WTC11 (cell line): ENCODE results near the gene LYRM4. TPM values are rescaled to one million over a fixed set of nuclear protein-coding genes. Genes with fewer than 3 reads are reported as not detected.

Source experiments
- ATAC-seq: fragments of 200-7000 bp; cut with Tn5 transposase; 2 replicates; pipeline ENCODE4 v1.10.0; 2021; ENCODE audit warnings: mild to moderate bottlenecking, moderate library complexity
- CTCF ChIA-PET: fragments of 300-600 bp; sonication (Branson Sonifier 250); formaldehyde crosslinking; loops from one replicate; lab custom pipeline; 2021; ENCODE audit warnings: antibody characterized with exemption; lab: Charles Lee
- POLR2A ChIA-PET: fragments of 350-600 bp; sonication (Branson Sonifier 250); formaldehyde crosslinking; loops from one replicate; lab custom pipeline; 2021; ENCODE audit warnings: antibody characterized with exemption; lab: Charles Lee
- DNase-seq: peaks from one replicate; pipeline ENCODE4 v3.0.0; 2021; ENCODE audit warnings: low spot score
- H3K27ac Mint-ChIP-seq: 2 replicates; pipeline ENCODE4 v1.8.0; 2021; ENCODE audit warnings: mixed read lengths
- H3K27me3 Mint-ChIP-seq: 2 replicates; pipeline ENCODE4 v1.8.0; 2021; ENCODE audit warnings: low read depth, mild to moderate bottlenecking, moderate library complexity, mixed read lengths
- H3K36me3 Mint-ChIP-seq: 2 replicates; pipeline ENCODE4 v1.8.0; 2021; ENCODE audit warnings: mixed read lengths
- H3K4me1 Mint-ChIP-seq: 2 replicates; pipeline ENCODE4 v1.8.0; 2022; ENCODE audit warnings: mixed read lengths
- H3K4me3 Mint-ChIP-seq: 2 replicates; pipeline ENCODE4 v1.8.0; 2021; ENCODE audit warnings: mild to moderate bottlenecking, moderate library complexity, mixed read lengths
- H3K9me3 Mint-ChIP-seq: 2 replicates; pipeline ENCODE4 v1.8.0; 2021; ENCODE audit warnings: mixed read lengths
- ATF2 ChIP-seq: sonication (generic); formaldehyde crosslinking; IDR thresholded peaks from 2 replicates; pipeline ENCODE4 v1.8.1; 2022; ENCODE audit warnings: low read depth, missing genetic modification reagents, borderline replicate concordance
- EMX1 ChIP-seq: fragments of 250-450 bp; sonication (Bioruptor Pico); IDR thresholded peaks from 2 replicates; pipeline ENCODE4 v1.8.0; 2021; ENCODE audit warnings: mild to moderate bottlenecking
- FOXP1 ChIP-seq: sonication (generic); formaldehyde crosslinking; IDR thresholded peaks from 2 replicates; pipeline ENCODE4 v1.8.0; 2022; ENCODE audit warnings: missing genetic modification reagents, mild to moderate bottlenecking, moderate library complexity, borderline replicate concordance
- IRF1 ChIP-seq: sonication (generic); formaldehyde crosslinking; IDR thresholded peaks from 2 replicates; pipeline ENCODE4 v1.8.0; 2023; ENCODE audit warnings: missing genetic modification reagents
- IRF2 ChIP-seq: sonication (generic); formaldehyde crosslinking; IDR thresholded peaks from 2 replicates; pipeline ENCODE4 v1.8.0; 2022; ENCODE audit warnings: low read depth, missing genetic modification reagents, borderline replicate concordance
- NFYB ChIP-seq: sonication (generic); formaldehyde crosslinking; conservative IDR thresholded peaks from 2 replicates; pipeline ENCODE4 v1.8.0; 2022; ENCODE audit warnings: low read depth, missing genetic modification reagents
- NR2C2 ChIP-seq: sonication (generic); formaldehyde crosslinking; IDR thresholded peaks from 2 replicates; pipeline ENCODE4 v1.8.0; 2022; ENCODE audit warnings: mild to moderate bottlenecking, missing genetic modification reagents
- RORB ChIP-seq: fragments of 250-450 bp; sonication (Bioruptor Pico); IDR thresholded peaks from 2 replicates; pipeline ENCODE4 v1.9.0; 2021; ENCODE audit warnings: mild to moderate bottlenecking
- SOX15 ChIP-seq: fragments of 250-450 bp; sonication (Bioruptor Pico); IDR thresholded peaks from 2 replicates; pipeline ENCODE4 v1.9.0; 2021; ENCODE audit warnings: mild to moderate bottlenecking
- SP1 ChIP-seq: sonication (generic); formaldehyde crosslinking; conservative IDR thresholded peaks from 2 replicates; pipeline ENCODE4 v1.8.1; 2022; ENCODE audit warnings: missing genetic modification reagents
- TEAD4 ChIP-seq: sonication (generic); formaldehyde crosslinking; IDR thresholded peaks from 2 replicates; pipeline ENCODE4 v1.8.0; 2022; ENCODE audit warnings: mild to moderate bottlenecking, missing genetic modification reagents
- USF2 ChIP-seq: sonication (generic); formaldehyde crosslinking; IDR thresholded peaks from 2 replicates; pipeline ENCODE4 v1.8.1; 2023; ENCODE audit warnings: mild to moderate bottlenecking, missing genetic modification reagents, moderate library complexity
- ZBTB21 ChIP-seq: sonication (generic); formaldehyde crosslinking; IDR thresholded peaks from 2 replicates; pipeline ENCODE4 v1.8.1; 2023; ENCODE audit warnings: mild to moderate bottlenecking, missing genetic modification reagents, borderline replicate concordance
- ZBTB43 ChIP-seq: sonication (generic); formaldehyde crosslinking; IDR thresholded peaks from 2 replicates; pipeline ENCODE4 v1.8.1; 2023; ENCODE audit warnings: mild to moderate bottlenecking, missing genetic modification reagents
- ZNF138 ChIP-seq: sonication (generic); formaldehyde crosslinking; conservative IDR thresholded peaks from 2 replicates; pipeline ENCODE4 v1.8.1; 2022; ENCODE audit warnings: mild to moderate bottlenecking, moderate library complexity, missing genetic modification reagents
- ZNF317 ChIP-seq: sonication (generic); formaldehyde crosslinking; IDR thresholded peaks from 2 replicates; pipeline ENCODE4 v1.8.1; 2023; ENCODE audit warnings: low read depth, mild to moderate bottlenecking, moderate library complexity, missing genetic modification reagents, borderline replicate concordance
- ZNF396 ChIP-seq: fragments of 250-450 bp; sonication (Bioruptor Pico); IDR thresholded peaks from 2 replicates; pipeline ENCODE4 v1.8.0; 2021; ENCODE audit warnings: mild to moderate bottlenecking, moderate library complexity, borderline replicate concordance
- total RNA-seq: library from RNA; stranded (reverse); gene quantifications from 3 replicates; pipeline ENCODE4 v1.2.3, GENCODE V29; 2021
- TF ChIP-seq, protein P1 (sequence below): sonication (generic); formaldehyde crosslinking; conservative IDR thresholded peaks from 2 replicates; pipeline ENCODE4 v1.8.1; 2023; ENCODE audit warnings: mild to moderate bottlenecking, low read depth, missing genetic modification reagents, moderate library complexity
- TF ChIP-seq, protein P2 (sequence below): fragments of 250-450 bp; sonication (Bioruptor Pico); IDR thresholded peaks from 2 replicates; pipeline ENCODE4 v1.9.0; 2021; ENCODE audit warnings: mild to moderate bottlenecking
- TF ChIP-seq, protein P3 (sequence below): sonication (generic); formaldehyde crosslinking; IDR thresholded peaks from 2 replicates; pipeline ENCODE4 v1.8.0; 2022; ENCODE audit warnings: mild to moderate bottlenecking, missing genetic modification reagents

Gene LYRM4
- total RNA-seq, 1 experiment from 2014 or later: 49.7 TPM

- TF ChIP-seq ZNF396 (no peak), ZBTB43 (CRISPR knock-in tag) (no peak), IRF2 (CRISPR knock-in tag) (no peak), NFYB (CRISPR knock-in tag) (no peak), FOXP1 (no peak), SP1 (CRISPR knock-in tag) (no peak), IRF1 (CRISPR knock-in tag) (no peak), ATF2 (CRISPR knock-in tag) (no peak)
- TF ChIP-seq, protein P1, sequence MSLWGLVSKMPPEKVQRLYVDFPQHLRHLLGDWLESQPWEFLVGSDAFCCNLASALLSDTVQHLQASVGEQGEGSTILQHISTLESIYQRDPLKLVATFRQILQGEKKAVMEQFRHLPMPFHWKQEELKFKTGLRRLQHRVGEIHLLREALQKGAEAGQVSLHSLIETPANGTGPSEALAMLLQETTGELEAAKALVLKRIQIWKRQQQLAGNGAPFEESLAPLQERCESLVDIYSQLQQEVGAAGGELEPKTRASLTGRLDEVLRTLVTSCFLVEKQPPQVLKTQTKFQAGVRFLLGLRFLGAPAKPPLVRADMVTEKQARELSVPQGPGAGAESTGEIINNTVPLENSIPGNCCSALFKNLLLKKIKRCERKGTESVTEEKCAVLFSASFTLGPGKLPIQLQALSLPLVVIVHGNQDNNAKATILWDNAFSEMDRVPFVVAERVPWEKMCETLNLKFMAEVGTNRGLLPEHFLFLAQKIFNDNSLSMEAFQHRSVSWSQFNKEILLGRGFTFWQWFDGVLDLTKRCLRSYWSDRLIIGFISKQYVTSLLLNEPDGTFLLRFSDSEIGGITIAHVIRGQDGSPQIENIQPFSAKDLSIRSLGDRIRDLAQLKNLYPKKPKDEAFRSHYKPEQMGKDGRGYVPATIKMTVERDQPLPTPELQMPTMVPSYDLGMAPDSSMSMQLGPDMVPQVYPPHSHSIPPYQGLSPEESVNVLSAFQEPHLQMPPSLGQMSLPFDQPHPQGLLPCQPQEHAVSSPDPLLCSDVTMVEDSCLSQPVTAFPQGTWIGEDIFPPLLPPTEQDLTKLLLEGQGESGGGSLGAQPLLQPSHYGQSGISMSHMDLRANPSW: no peak
- TF ChIP-seq, protein P2, sequence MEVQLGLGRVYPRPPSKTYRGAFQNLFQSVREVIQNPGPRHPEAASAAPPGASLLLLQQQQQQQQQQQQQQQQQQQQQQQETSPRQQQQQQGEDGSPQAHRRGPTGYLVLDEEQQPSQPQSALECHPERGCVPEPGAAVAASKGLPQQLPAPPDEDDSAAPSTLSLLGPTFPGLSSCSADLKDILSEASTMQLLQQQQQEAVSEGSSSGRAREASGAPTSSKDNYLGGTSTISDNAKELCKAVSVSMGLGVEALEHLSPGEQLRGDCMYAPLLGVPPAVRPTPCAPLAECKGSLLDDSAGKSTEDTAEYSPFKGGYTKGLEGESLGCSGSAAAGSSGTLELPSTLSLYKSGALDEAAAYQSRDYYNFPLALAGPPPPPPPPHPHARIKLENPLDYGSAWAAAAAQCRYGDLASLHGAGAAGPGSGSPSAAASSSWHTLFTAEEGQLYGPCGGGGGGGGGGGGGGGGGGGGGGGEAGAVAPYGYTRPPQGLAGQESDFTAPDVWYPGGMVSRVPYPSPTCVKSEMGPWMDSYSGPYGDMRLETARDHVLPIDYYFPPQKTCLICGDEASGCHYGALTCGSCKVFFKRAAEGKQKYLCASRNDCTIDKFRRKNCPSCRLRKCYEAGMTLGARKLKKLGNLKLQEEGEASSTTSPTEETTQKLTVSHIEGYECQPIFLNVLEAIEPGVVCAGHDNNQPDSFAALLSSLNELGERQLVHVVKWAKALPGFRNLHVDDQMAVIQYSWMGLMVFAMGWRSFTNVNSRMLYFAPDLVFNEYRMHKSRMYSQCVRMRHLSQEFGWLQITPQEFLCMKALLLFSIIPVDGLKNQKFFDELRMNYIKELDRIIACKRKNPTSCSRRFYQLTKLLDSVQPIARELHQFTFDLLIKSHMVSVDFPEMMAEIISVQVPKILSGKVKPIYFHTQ (CRISPR knock-in tag): no peak
Observed at GRCh38 chr6:5104667-5105066, 156.1 kb downstream of the LYRM4 start (continued).

GRCh38 chr6:5103250-5103649 is 157.5 kb downstream of the LYRM4 start:
- no peak overlapping the region for H3K27ac Mint-ChIP-seq
- TF ChIP-seq USF2 (CRISPR knock-in tag): no peak
- TF ChIP-seq RORB (CRISPR knock-in tag): no peak
- TF ChIP-seq ZNF317: no peak
- no peak for TF ChIP-seq ZNF138 (CRISPR knock-in tag)
- no peak for TF ChIP-seq EMX1 (CRISPR knock-in tag)
- no peak for TF ChIP-seq NFYB (CRISPR knock-in tag)
- TF ChIP-seq TEAD4 (CRISPR knock-in tag): no peak
- no peak for TF ChIP-seq ZBTB21 (CRISPR knock-in tag)
- TF ChIP-seq, protein P2 (CRISPR knock-in tag): no peak
- no peak for TF ChIP-seq ZNF396
- no peak for TF ChIP-seq NR2C2 (CRISPR knock-in tag)
- TF ChIP-seq, protein P3, sequence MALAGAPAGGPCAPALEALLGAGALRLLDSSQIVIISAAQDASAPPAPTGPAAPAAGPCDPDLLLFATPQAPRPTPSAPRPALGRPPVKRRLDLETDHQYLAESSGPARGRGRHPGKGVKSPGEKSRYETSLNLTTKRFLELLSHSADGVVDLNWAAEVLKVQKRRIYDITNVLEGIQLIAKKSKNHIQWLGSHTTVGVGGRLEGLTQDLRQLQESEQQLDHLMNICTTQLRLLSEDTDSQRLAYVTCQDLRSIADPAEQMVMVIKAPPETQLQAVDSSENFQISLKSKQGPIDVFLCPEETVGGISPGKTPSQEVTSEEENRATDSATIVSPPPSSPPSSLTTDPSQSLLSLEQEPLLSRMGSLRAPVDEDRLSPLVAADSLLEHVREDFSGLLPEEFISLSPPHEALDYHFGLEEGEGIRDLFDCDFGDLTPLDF: no peak
- no peak for TF ChIP-seq SOX15 (CRISPR knock-in tag)
- TF ChIP-seq, all 79 proteins: peak for 0
- H3K4me1 Mint-ChIP-seq: peaks cover 17% of the 10 kb centered on the region
- CTCF ChIA-PET: no interaction called here
- H3K27me3 Mint-ChIP-seq: no peaks in the 10 kb centered on the region
- H3K9me3 Mint-ChIP-seq: peaks cover 3% of the 10 kb centered on the region; the same call in 1 of the 2 replicates
- ATAC-seq (no peak), DNase-seq (no peak)
- H3K4me3 Mint-ChIP-seq: no peak overlapping the region
- H3K36me3 Mint-ChIP-seq: no peaks in the 10 kb centered on the region
- POLR2A ChIA-PET: interaction anchor here (0.7 kb wide), 1 partner anchor 476 kb away, joined by 4 read pairs; no protein-coding TSS in a partner anchor
